Natural killer cell treated with Interleukin-12 subunit alpha and Interleukin-12 subunit beta and Interleukin-15 and Interleukin-18, amount 100 ng/mL, for 72 hours (primary cell): ENCODE measurements around the gene DYNLL1. TPM values are rescaled to one million over a fixed set of nuclear protein-coding genes. Genes with fewer than 3 reads are reported as not detected.
"Not testable (repeated sequence)": the region's sequence is repeated elsewhere in the genome, so short reads cannot be mapped to it uniquely, and the experiment has no call there.

Source experiments
- ATAC-seq, 2 donors: fragments of 150-1000 bp; cut with Tn5 transposase in 1 of 2; sonication (Bioruptor Pico), chemical (Tn5 transposase) in 1 of 2; 2 replicates each; pipeline ENCODE4 v1.10.0; 2021
- DNase-seq: peaks from one replicate; pipeline ENCODE4 v3.0.0; 2022; ENCODE audit warnings: low spot score
- H3K27ac Mint-ChIP-seq, 2 donors: 1 replicate in 1 of 2; 2 replicates in 1 of 2; pipeline ENCODE4 v1.8.0; 2022; ENCODE audit warnings: mixed read lengths in 2 of 2, mild to moderate bottlenecking in 1 of 2, moderate library complexity in 1 of 2
- H3K27me3 Mint-ChIP-seq, 2 donors: 1 replicate in 1 of 2; 2 replicates in 1 of 2; pipeline ENCODE4 v1.8.0; 2022; ENCODE audit warnings: mixed read lengths in 2 of 2
- H3K36me3 Mint-ChIP-seq: one replicate; pipeline ENCODE4 v1.8.0; 2022; ENCODE audit warnings: mixed read lengths
- H3K4me1 Mint-ChIP-seq, 2 donors: 1 replicate in 1 of 2; 2 replicates in 1 of 2; pipeline ENCODE4 v1.8.0; 2022; ENCODE audit warnings: low read depth in 2 of 2, mixed read lengths in 2 of 2, mild to moderate bottlenecking in 1 of 2
- H3K4me3 Mint-ChIP-seq: one replicate; pipeline ENCODE4 v1.8.0; 2022; ENCODE audit warnings: mixed read lengths
- H3K9me3 Mint-ChIP-seq: 2 replicates; pipeline ENCODE4 v1.8.0; 2022; ENCODE audit warnings: mixed read lengths
- total RNA-seq, 2 donors: library from RNA; stranded (reverse); gene quantifications; one replicate each; pipeline ENCODE4 v1.2.3, GENCODE V29; 2022

Gene DYNLL1
- total RNA-seq, result 100 to 1,000 TPM; 207 to 267 TPM

DNA sequence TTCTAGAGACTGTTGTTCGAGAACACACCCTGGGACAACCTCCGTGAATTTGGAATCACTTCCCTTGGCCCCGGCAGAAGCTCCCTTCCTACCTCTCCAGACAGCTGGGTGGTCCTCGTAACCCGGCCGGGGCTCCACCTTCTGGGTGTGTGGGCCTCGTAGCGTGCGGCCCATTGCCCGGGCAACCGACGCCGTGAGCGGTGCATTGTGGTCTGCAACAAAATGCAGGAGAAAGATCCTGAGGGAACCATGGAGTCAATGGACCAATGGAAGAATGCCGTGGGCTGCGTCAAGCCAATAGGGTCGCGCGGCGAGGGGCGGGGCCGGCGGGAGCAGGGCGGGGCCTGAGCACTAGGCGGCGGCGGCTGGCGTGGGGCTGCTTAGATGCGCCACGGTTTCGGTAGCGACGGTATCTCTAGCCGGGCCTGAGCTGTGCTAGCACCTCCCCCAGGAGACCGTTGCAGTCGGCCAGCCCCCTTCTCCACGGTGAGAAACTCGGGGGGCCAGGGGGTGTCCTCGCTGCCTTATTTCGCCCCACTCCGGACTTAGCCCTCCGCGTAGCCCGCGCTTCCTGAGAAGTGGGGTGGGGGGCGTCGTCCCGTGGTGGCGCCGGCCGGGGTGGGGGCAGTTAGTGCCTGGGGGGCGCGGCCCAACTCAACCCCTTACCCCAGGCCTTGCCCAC lies at the start of gene DYNLL1:
Gene DYNLL1 (plus strand): TSS at position 383 of the 682 bp plus-strand sequence. CDS start 309 bp downstream, outside the sequence.
- Mint-ChIP-seq H3K36me3 (peaks cover 27% of the 10 kb centered on the region), H3K4me3 (peak within 1 kb of the TSS; percentile 91), H3K27ac (peak within 1 kb of the TSS; percentile 65 to 88), H3K27me3 (no peaks in the 10 kb centered on the region), H3K4me1 (peaks cover 29 to 34% of the 10 kb centered on the region in 2 donors), H3K9me3 (no peaks in the 10 kb centered on the region)
- ATAC-seq (peak; percentile 99), DNase-seq (peak; percentile 98)

DNA sequence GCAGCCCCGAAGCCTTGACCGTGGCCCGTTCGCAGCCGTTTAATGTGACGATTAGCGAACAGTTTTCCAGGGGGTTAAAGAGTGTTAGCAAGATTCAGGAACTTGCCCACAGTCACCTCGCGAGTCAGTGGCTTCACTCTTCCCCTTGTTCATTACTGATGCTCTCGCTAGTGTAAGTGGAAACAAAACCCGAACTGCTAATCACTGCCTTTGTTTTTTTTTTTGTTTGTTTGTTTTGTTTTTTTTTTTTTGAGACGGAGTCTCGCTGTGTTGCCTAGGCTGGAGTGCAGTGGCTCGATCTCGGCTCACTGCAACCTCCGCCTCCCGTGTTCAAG lies 49.1 kb upstream of the DYNLL1 start:
- H3K4me1 Mint-ChIP-seq, result peaks cover 27 to 31% of the 10 kb centered on the region in 2 donors
- not testable (repeated sequence) for DNase-seq, H3K27me3 Mint-ChIP-seq, H3K9me3 Mint-ChIP-seq, ATAC-seq
- peak overlapping the region; percentile 94 to 95 for H3K27ac Mint-ChIP-seq
- peaks cover 11% of the 10 kb centered on the region for H3K36me3 Mint-ChIP-seq
- H3K4me3 Mint-ChIP-seq, result peak overlapping the region; percentile 96

DNA sequence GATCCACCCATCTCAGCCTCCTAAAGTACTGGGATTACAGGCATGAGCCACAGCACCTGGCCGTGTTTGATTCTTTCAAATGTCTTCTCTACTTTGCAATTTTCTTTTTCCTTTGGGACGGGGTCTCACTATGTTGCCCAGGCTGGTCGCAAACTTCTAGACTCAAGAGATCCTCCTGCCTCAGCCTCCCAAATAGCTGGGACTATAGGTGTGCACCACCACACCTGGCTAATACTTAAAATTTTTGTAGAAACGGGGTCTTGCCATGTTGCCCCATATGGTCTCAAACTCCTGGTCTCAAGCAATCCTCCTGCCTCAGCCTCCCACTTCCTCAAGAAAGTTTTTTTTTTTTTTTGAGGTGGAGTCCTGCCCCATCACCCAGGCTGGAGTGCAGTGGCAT lies 47.9 kb upstream of the DYNLL1 start:
- no peaks in the 10 kb centered on the region for H3K27me3 Mint-ChIP-seq
- H3K27ac Mint-ChIP-seq, result peak overlapping the region in 1 of 2 donors; percentile 95
- no peaks in the 10 kb centered on the region for H3K9me3 Mint-ChIP-seq
- ATAC-seq (no peak), DNase-seq (no peak)
- H3K4me1 Mint-ChIP-seq, result peaks cover 27 to 31% of the 10 kb centered on the region in 2 donors
- H3K36me3 Mint-ChIP-seq, result peaks cover 11% of the 10 kb centered on the region
- peak overlapping the region; percentile 96 for H3K4me3 Mint-ChIP-seq

DNA sequence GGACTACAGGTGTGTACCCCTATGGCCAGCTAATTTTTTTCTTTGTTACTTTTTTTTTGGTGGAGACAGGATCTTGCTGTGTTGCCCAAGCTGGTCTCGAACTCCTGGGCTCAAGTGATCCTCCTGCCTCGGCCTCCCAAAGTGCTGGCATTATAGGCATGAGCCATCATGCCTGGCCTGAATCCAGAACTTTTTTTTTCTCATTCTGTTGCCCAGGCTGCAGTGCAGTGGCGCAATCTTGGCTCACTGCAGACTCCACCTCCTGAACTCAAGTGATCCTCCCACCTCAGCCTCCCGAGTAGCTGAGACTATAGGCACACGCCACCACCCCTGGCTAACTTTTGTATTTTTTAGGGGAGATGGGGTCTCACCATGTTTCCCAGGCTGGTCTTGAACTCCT lies 43.4 kb upstream of the DYNLL1 start:
- ATAC-seq, H3K9me3 Mint-ChIP-seq, H3K4me3 Mint-ChIP-seq, DNase-seq, H3K27ac Mint-ChIP-seq, H3K27me3 Mint-ChIP-seq: not testable (repeated sequence)
- peaks cover 12% of the 10 kb centered on the region for H3K36me3 Mint-ChIP-seq
- peaks cover 7 to 17% of the 10 kb centered on the region in 2 donors for H3K4me1 Mint-ChIP-seq

DNA sequence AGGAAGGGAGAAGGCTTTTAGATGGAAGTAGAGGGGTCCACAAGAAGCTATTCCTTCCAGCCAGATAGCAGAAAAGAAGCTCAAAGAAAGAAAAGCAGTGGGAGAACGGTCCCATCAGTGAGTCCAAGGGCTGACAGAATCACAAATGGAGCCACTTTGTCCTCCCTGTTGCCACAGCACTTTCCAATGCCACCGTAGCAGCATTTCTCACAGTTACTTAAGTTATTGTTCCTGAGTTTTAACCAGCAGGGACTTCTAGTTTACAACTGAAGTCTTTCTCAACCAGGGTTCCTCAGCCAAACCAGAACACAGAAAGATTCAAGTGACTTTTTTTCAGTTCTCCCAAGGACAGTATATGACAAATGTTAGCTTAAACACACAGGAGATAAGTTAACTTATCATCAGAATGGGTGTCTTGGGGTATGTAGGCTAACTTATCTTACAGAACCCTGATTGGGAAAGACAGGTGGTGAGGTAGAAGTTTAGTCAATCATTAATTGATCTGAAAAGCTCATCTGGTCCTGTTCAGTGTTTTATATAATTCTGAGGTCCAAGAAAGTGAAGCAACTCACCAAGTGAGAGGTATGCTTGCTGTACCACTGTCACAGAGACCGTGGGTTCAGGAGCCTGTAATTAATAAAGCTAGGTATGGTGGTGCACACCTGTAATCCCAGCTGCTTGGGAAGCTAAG lies 42.7 kb upstream of the DYNLL1 start:
- Mint-ChIP-seq H3K9me3 (no peaks in the 10 kb centered on the region), H3K27me3 (no peaks in the 10 kb centered on the region), H3K4me1 (peaks cover 0 to 11% of the 10 kb centered on the region in 2 donors), H3K4me3 (no peak overlapping the region), H3K27ac (no peak overlapping the region), H3K36me3 (peaks cover 9% of the 10 kb centered on the region)
- ATAC-seq, result no peak
- no peak for DNase-seq

DNA sequence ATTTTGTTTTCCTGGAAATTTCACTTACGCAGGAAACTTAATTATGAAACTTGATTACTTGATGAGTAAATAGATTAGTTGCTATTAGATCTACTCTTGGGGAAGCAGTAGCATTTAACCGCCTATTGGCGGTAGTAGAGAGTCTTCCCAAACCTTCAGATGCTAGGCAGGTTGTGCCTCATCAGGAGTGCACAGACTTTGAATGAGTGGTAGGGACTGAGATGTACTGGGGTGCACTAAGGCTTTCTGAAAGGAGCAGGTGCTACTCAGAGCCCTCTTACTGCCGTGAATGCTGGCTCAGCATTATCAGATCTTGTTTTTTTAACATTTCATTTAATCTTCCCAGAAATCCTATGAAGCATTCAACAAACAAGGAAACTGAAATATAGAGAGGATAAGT lies 41.9 kb upstream of the DYNLL1 start:
- Mint-ChIP-seq H3K4me3 (no peak overlapping the region), H3K9me3 (no peaks in the 10 kb centered on the region), H3K27me3 (no peaks in the 10 kb centered on the region), H3K27ac (no peak overlapping the region), H3K36me3 (peaks cover 9% of the 10 kb centered on the region), H3K4me1 (peaks cover 0 to 11% of the 10 kb centered on the region in 2 donors)
- DNase-seq, result no peak
- peak; percentile 70 to 76 for ATAC-seq

DNA sequence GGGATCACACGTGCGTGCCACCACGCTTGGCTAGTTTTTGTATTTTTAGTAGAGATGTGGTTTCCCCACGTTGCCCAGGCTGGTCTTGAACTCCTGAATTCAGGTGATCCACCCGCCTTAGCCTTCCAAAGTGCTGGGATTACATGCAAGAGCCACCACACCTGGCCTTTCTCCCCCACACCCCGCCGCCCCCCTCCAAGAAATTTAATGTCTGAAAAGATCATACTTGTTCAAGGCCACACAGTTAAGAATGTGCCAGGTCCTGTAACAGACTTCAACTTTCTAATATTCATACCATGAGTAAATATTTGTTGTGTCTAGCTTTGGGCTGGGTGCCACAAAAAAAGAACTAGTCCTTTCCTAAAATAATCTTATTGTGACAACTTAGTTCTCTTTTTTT lies 40.6 kb upstream of the DYNLL1 start:
- Mint-ChIP-seq H3K4me3 (no peak overlapping the region), H3K27me3 (no peaks in the 10 kb centered on the region), H3K9me3 (no peaks in the 10 kb centered on the region), H3K4me1 (peaks cover 0 to 11% of the 10 kb centered on the region in 2 donors), H3K36me3 (peaks cover 14% of the 10 kb centered on the region), H3K27ac (no peak overlapping the region)
- no peak for ATAC-seq
- no peak for DNase-seq

DNA sequence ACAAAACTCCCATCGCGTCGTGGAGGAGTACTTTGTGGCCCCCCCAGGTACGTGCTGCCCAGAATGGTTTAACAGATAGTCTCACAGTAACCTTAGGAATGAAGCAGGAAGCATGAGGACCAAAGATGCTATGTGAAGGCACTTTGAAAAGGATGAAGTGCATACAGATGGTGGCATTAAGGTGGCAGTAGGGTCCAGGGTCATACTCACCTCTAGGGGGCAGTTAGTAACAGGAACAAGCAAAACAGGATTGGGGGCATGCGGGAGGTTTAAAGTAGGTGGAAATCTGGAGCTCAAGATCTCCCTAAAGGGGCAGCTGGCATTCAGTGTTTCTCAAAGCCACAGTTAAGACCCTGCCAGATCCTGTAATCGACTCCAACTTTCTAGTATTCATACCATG lies 38.8 kb upstream of the DYNLL1 start:
- peak overlapping the region; percentile 17 to 49 for H3K27ac Mint-ChIP-seq
- H3K27me3 Mint-ChIP-seq, result no peaks in the 10 kb centered on the region
- no peak for ATAC-seq
- no peaks in the 10 kb centered on the region for H3K9me3 Mint-ChIP-seq
- DNase-seq, result no peak
- peaks cover 0 to 11% of the 10 kb centered on the region in 2 donors for H3K4me1 Mint-ChIP-seq
- peaks cover 20% of the 10 kb centered on the region for H3K36me3 Mint-ChIP-seq
- H3K4me3 Mint-ChIP-seq, result no peak overlapping the region

DNA sequence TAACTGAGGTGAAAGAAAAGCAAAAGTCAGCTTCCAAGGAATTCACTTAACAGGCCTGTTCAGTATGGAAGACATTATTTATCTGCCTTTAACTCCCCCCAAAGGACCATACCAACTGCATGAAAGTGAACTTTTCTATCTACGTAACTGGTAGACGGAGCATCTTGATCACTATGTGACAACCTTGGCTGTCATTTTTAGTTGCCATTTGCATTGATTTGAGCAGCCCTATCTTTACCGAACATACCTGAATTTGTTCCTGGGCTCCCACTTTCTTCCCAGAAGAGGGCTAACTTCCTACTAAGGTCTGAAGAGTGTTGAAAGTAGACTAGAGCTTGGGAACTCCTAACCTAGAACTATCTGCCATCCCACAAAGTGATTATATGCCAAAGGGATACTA lies 35.8 kb upstream of the DYNLL1 start:
- no peak overlapping the region for H3K27ac Mint-ChIP-seq
- no peak overlapping the region for H3K4me3 Mint-ChIP-seq
- H3K9me3 Mint-ChIP-seq, result no peaks in the 10 kb centered on the region
- ATAC-seq, result no peak
- H3K27me3 Mint-ChIP-seq, result no peaks in the 10 kb centered on the region
- H3K4me1 Mint-ChIP-seq, result peaks cover 0 to 10% of the 10 kb centered on the region in 2 donors
- H3K36me3 Mint-ChIP-seq, result peaks cover 34% of the 10 kb centered on the region
- no peak for DNase-seq

DNA sequence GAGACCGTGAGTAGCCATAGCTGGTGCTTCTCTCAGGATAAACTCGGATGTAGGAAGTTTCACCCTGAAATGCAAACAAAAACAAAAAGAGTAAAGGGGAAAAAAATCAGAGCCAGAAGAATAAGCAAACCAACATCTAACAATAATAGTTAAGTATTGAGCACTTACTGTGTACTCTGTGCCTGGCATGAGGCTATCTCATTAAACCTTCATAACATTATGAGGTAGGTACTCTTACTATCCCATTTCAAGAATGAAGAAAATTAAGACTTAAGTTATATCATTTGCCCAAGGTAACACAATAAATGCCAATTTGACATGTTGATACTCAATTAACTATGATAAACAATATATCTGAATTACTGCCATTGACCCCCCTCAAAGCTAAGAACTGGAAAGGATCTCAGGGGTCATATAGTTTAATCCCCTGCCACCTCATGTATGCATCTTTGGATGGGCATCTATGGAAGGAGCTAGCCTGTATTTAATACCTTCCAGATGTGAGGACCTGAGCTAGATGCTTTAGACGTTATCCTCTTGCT lies 33.7 kb upstream of the DYNLL1 start:
- Mint-ChIP-seq H3K4me1 (peaks cover 5 to 18% of the 10 kb centered on the region in 2 donors), H3K27me3 (no peaks in the 10 kb centered on the region), H3K4me3 (no peak overlapping the region), H3K9me3 (no peaks in the 10 kb centered on the region), H3K27ac (no peak overlapping the region), H3K36me3 (peaks cover 30% of the 10 kb centered on the region)
- DNase-seq (no peak), ATAC-seq (no peak)

DNA sequence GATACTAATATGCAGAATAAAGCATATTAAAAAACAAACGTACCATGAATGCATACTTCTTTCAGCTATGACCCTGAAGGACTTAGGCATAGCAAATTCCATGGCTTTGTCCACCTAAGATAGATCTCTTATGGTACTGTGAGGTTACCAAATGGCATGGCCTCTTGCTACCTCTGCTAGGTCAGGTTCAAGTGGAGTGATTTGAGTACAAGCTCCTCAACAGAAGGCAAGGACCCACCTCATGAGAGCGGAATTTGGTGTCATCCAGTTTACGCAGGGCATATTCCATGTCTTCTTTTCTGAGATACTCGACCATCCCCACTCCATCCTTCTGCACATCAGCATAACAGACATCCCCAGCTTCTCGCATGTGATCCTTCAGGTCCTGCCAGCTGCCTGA lies 32.2 kb upstream of the DYNLL1 start:
- Mint-ChIP-seq H3K27ac (no peak overlapping the region), H3K27me3 (no peaks in the 10 kb centered on the region), H3K36me3 (peaks cover 30% of the 10 kb centered on the region), H3K4me1 (peaks cover 19 to 28% of the 10 kb centered on the region in 2 donors), H3K4me3 (no peak overlapping the region), H3K9me3 (no peaks in the 10 kb centered on the region)
- no peak for ATAC-seq
- DNase-seq, result no peak

DNA sequence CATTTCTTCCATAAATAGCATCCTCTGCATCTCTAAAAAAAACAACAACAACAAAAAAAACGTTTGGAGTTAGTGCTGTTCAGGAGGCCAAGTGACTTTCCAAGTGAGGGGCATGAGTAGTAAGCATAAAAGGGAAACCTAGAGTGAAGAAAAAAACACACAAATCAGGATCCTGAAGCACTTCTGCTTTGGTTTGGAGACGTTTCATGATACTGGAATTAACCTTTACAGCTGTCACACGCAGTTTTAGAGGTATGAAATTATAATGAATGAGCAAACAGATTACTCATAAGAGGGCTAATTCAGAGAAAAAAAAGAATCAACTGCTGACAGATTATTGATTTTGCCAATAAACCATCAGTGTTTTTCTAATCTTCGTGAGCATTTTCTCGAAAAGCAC lies 30.2 kb upstream of the DYNLL1 start:
- Mint-ChIP-seq H3K27ac (peak overlapping the region; percentile 58 to 78), H3K36me3 (peaks cover 24% of the 10 kb centered on the region), H3K9me3 (no peaks in the 10 kb centered on the region), H3K4me1 (peaks cover 25 to 29% of the 10 kb centered on the region in 2 donors), H3K4me3 (peak overlapping the region; percentile 57), H3K27me3 (no peaks in the 10 kb centered on the region)
- DNase-seq (no peak), ATAC-seq (no peak)

DNA sequence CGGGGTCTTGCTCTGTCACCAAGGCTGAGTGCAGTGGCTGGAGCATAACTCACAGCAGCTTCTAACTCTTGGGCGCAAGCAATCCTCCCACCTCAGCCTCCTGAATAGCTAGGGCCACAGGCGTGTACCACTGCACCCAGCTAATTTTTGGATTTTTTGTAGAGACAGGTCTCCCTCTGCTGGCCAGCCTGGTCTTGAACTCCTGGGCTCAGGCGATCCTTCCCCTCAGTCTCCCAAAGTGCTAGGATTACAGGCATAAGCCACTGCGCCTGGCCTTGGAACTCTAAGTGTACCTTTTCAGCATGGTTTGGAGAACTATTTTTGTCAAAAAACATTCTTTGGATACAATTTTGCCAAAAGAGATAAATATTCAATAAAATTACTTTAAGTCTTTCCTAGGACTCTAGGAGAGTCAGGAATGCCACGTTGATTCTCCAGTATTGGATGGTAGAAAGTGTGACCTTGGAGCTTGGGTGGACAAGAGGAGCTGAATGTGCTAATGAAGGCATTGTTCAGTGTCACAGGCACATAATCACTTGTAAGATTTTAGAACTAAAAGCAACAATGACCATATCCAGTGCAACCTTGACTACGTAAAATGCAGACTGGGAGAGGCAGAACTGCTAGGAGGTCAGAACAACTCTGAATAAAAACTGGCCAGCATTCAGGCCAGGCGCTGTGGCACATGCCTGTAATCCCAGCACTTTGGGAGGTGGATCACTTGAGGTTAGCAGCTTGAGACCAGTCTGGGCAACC lies 29.2 kb upstream of the DYNLL1 start:
- peak overlapping the region; percentile 58 to 95 for H3K27ac Mint-ChIP-seq
- DNase-seq, result no peak

More for the DNA sequence above, 29.2 kb upstream of the DYNLL1 start:
- Mint-ChIP-seq H3K36me3 (peaks cover 23% of the 10 kb centered on the region), H3K4me1 (peaks cover 28 to 32% of the 10 kb centered on the region in 2 donors), H3K9me3 (no peaks in the 10 kb centered on the region), H3K27me3 (no peaks in the 10 kb centered on the region), H3K4me3 (peak overlapping the region; percentile 57)
- no peak for ATAC-seq
